Fibroblast of lung (primary cell): Measurements from ENCODE around the gene MALL. TPM values are rescaled to one million over a fixed set of nuclear protein-coding genes. Genes with fewer than 3 reads are reported as not detected.
A peak's percentile ranks its signal among the peaks of the same experiment; 100 is the strongest.
"Not testable (repeated sequence)": the region's sequence is repeated elsewhere in the genome, so short reads cannot be mapped to it uniquely, and the experiment has no call there.

Experiments
- DNase-seq, 2 donors: peaks; one replicate each; pipeline versions ENCODE4 v3.0.0 to v3.0.0-alpha.2; 2010; ENCODE audit warnings: low read depth in 2 of 2
- H2AFZ ChIP-seq: 2 replicates; pipeline ENCODE4 v1.5.1; 2012; ENCODE audit warnings: low read length, control low read depth, inconsistent platforms
- H3K27ac ChIP-seq: 2 replicates; pipeline ENCODE4 v1.5.1; 2011; ENCODE audit warnings: low read length, control low read depth; ENCODE audit not compliant: insufficient read depth
- H3K27me3 ChIP-seq: 2 replicates; pipeline ENCODE4 v1.5.1; 2011; ENCODE audit warnings: mild to moderate bottlenecking, low read length; ENCODE audit not compliant: control insufficient read depth, insufficient read depth
- H3K36me3 ChIP-seq: 2 replicates; pipeline ENCODE4 v1.5.1; 2011; ENCODE audit warnings: low read length; ENCODE audit not compliant: control insufficient read depth, insufficient read depth
- H3K4me1 ChIP-seq: 2 replicates; pipeline ENCODE4 v1.5.1; 2011; ENCODE audit warnings: low read length; ENCODE audit not compliant: control insufficient read depth, insufficient read depth; ENCODE audit errors: extremely low read depth
- H3K4me2 ChIP-seq: 2 replicates; pipeline ENCODE4 v1.5.1; 2011; ENCODE audit warnings: low read length, control low read depth; ENCODE audit not compliant: insufficient read depth; ENCODE audit errors: extremely low read depth
- H3K4me3 ChIP-seq, 4 experiments: fragments of 200-600 bp in 1 of 4; sonication (generic) in 1 of 4; replicated peaks in 1 of 4; 2 replicates each; pipeline ENCODE4 v1.5.1; 2011 to 2016; ENCODE audit warnings: low read length in 4 of 4, low read depth in 3 of 4, mild to moderate bottlenecking in 3 of 4, control low read depth in 2 of 4, inconsistent platforms in 1 of 4, mixed read lengths in 1 of 4; ENCODE audit not compliant: insufficient read depth in 1 of 4; ENCODE audit errors: control extremely low read depth in 1 of 4
- H3K79me2 ChIP-seq: 2 replicates; pipeline ENCODE4 v1.5.1; 2012; ENCODE audit warnings: mild to moderate bottlenecking, low read length, inconsistent platforms; ENCODE audit not compliant: control insufficient read depth, insufficient read depth
- H3K9ac ChIP-seq: 2 replicates; pipeline ENCODE4 v1.5.1; 2011; ENCODE audit warnings: mild to moderate bottlenecking, low read length, control low read depth; ENCODE audit not compliant: insufficient read depth
- H3K9me3 ChIP-seq: 2 replicates; pipeline ENCODE4 v1.5.1; 2012; ENCODE audit warnings: low read depth, low read length; ENCODE audit not compliant: control insufficient read depth, insufficient read depth
- H4K20me1 ChIP-seq: 2 replicates; pipeline ENCODE4 v1.5.1; 2011; ENCODE audit warnings: low read length; ENCODE audit not compliant: control insufficient read depth, insufficient read depth; ENCODE audit errors: extremely low read depth
- EZH2 ChIP-seq: IDR thresholded peaks from 2 replicates; pipeline ENCODE4 v1.5.1; 2012; ENCODE audit warnings: low read length, control low read depth, mild to moderate bottlenecking; ENCODE audit errors: missing control alignments
- polyA minus RNA-seq: library from RNA; depleted of rRNA, polyadenylated mRNA; stranded (reverse); fragments of >200 nt; gene quantifications from 2 replicates; pipeline ENCODE4 v1.2.3, GENCODE V29; 2011; ENCODE audit warnings: low replicate concordance
- polyA plus RNA-seq, 2 donors: library from polyadenylated mRNA; depleted of rRNA in 1 of 2; stranded (reverse) in 1 of 2; unstranded in 1 of 2; fragments of >200 nt; gene quantifications; 2 replicates each; pipeline ENCODE4 v1.2.1, GENCODE V29; 2011 to 2012; ENCODE audit warnings: missing spikeins in 1 of 2
- total RNA-seq: library from RNA; depleted of rRNA; stranded (reverse); fragments of >200 nt; gene quantifications from 2 replicates; pipeline ENCODE4 v1.2.1, GENCODE V29; 2014
- TF ChIP-seq, protein P1 (sequence below), 2 donors: IDR thresholded peaks in 1 of 2; conservative IDR thresholded peaks in 1 of 2; 1 replicate in 1 of 2; 2 replicates in 1 of 2; pipeline ENCODE4 v1.5.1; 2011 to 2012; ENCODE audit warnings: low read length in 2 of 2, control low read depth in 1 of 2, inconsistent platforms in 1 of 2, low read depth in 1 of 2, mild to moderate bottlenecking in 1 of 2

The MALL gene
- total RNA-seq (3.1 and 3.3 TPM in 2 replicates), polyA plus RNA-seq (3.6 and 32.5 TPM in 2 replicates), polyA minus RNA-seq (15.4 and 30.5 TPM in 2 replicates)
- 3.1 and 26.8 TPM in 2 replicates for polyA plus RNA-seq (2012)

DNA sequence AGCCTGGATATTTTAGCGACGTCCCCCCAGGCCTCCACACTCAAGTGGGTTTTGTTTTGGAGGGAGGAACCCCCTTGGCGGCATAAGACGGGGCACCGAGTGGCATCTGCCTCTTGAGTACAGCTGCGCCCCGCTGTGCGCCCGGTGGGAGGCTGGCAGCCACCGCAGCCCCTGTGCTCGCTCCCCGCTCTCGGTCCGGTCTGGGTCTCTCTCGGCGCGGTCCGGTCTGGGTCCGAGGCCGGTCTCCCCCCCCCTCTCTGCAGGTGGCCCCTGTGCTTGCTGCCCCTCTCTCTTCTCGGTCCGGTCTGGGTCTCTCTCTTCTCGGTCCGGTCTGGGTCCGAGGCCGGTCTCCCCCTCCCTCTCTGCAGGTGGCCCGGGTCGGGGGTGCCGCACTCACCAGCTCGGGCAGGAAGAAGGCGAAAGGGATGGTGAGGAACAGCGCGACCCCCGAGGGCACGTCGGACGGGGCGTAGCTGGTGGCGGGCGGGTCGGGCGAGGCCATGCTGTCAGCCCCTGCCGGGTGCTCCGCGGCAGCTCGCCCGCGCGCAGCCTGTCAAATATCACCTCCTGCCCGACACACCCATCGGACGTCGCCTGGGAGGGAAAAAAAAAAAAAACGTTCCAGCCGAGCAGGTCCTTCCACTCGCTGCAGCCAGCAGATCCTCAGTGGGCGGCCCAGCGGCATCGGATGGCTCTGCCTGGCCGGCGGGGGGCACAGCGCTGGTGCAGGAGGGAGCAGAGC, at the start of gene MALL:
MALL (minus strand) TSS at position 532 of the 742 bp plus-strand sequence; CDS start at position 502, 30 bp downstream.
- TF ChIP-seq, protein P1, sequence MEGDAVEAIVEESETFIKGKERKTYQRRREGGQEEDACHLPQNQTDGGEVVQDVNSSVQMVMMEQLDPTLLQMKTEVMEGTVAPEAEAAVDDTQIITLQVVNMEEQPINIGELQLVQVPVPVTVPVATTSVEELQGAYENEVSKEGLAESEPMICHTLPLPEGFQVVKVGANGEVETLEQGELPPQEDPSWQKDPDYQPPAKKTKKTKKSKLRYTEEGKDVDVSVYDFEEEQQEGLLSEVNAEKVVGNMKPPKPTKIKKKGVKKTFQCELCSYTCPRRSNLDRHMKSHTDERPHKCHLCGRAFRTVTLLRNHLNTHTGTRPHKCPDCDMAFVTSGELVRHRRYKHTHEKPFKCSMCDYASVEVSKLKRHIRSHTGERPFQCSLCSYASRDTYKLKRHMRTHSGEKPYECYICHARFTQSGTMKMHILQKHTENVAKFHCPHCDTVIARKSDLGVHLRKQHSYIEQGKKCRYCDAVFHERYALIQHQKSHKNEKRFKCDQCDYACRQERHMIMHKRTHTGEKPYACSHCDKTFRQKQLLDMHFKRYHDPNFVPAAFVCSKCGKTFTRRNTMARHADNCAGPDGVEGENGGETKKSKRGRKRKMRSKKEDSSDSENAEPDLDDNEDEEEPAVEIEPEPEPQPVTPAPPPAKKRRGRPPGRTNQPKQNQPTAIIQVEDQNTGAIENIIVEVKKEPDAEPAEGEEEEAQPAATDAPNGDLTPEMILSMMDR (conservative IDR thresholded peaks at IDR 0.05 in 1 of 2, IDR thresholded peaks at IDR 0.05 in 1 of 2; ENCODE audit: low read depth in 1 of 2, low read length in 2 of 2): no peak
- TF ChIP-seq EZH2: peak; percentile 35
- peak within 1 kb of the TSS; percentile 23 for H3K9ac ChIP-seq
- peak; percentile 45 to 58 for DNase-seq
- no peaks in the 10 kb centered on the region for H4K20me1 ChIP-seq
- no peaks in the 10 kb centered on the region for H3K27me3 ChIP-seq
- H3K4me2 ChIP-seq: peak within 1 kb of the TSS; percentile 78
- H3K4me3 ChIP-seq: peak within 1 kb of the TSS; percentile 52 to 59 (median 53)
- H3K79me2 ChIP-seq: peaks cover 11% of the 10 kb centered on the region
- H3K36me3 ChIP-seq: no peaks in the 10 kb centered on the region
- H2AFZ ChIP-seq: peak within 1 kb of the TSS; percentile 76
- peaks cover 6% of the 10 kb centered on the region for H3K4me1 ChIP-seq
- no peaks in the 10 kb centered on the region for H3K9me3 ChIP-seq
- peak within 1 kb of the TSS; percentile 47 for H3K27ac ChIP-seq

DNA sequence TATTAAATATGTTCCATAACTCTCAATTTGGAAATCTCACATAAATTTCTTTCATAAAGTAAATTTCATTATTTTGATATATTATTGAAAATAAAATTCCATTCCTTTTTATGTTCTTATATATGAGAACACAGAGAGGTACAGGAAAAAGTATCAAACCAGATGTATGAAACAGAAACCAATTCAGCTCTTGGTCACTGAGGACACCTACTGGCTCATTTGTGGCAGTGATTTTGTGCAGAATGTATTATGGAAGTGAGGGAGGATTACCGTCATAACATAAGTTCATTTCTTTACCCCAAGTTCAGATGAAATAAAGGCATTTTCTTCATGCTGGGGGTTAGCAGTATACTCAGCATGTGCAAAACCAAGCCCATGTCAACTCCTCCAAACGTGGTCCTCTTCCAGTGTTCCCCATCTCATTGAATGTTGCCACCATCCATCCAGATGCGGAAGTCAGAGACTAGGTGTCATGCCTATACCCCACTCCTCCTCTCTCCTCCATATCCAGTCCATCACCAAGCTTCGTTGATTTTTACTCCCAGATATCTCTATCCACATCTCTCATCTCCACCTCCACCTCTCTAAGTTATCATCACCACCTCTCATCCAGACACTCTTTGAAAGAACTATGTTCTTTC, 41.7 kb upstream of the MALL start:
- Histone ChIP-seq H3K36me3 (no peaks in the 10 kb centered on the region), H3K9ac (no peak overlapping the region), H2AFZ (peak overlapping the region; percentile 18), H3K79me2 (no peaks in the 10 kb centered on the region), H3K4me2 (no peak overlapping the region), H4K20me1 (no peaks in the 10 kb centered on the region), H3K27me3 (no peaks in the 10 kb centered on the region), H3K4me3 (no peak overlapping the region), H3K9me3 (no peaks in the 10 kb centered on the region), H3K4me1 (no peaks in the 10 kb centered on the region), H3K27ac (no peak overlapping the region)
- no peak for TF ChIP-seq EZH2
- TF ChIP-seq, protein P1 (conservative IDR thresholded peaks at IDR 0.05 in 1 of 2, IDR thresholded peaks at IDR 0.05 in 1 of 2; ENCODE audit: low read depth in 1 of 2, low read length in 2 of 2): peak; percentile 81 to 96
- peak; percentile 62 to 84 for DNase-seq

DNA sequence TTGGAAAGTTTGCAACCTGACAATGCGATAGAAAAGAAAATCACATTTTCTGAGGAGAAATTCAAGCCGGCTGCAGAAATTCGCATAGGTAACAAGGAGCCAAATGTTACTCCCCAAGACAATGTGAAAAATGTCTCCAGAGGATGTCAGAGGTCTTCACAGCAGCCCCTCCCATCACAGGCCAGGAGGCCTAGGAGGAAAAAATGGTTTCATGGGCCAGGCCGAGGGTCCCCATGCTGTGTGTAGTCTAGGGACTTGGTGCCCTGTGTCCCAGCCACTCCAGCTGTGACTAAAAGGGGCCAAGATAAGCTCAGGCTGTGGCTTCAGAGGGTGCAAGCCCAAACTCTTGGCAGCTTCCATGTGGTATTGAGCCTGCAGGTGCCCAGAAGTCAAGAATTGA, 39.2 kb upstream of the MALL start:
- not testable (repeated sequence) for H3K36me3 ChIP-seq, H3K79me2 ChIP-seq, H3K4me1 ChIP-seq, H3K9me3 ChIP-seq, H3K4me3 ChIP-seq, H3K9ac ChIP-seq, H3K27me3 ChIP-seq, H4K20me1 ChIP-seq, H3K27ac ChIP-seq, DNase-seq, H2AFZ ChIP-seq, H3K4me2 ChIP-seq

DNA sequence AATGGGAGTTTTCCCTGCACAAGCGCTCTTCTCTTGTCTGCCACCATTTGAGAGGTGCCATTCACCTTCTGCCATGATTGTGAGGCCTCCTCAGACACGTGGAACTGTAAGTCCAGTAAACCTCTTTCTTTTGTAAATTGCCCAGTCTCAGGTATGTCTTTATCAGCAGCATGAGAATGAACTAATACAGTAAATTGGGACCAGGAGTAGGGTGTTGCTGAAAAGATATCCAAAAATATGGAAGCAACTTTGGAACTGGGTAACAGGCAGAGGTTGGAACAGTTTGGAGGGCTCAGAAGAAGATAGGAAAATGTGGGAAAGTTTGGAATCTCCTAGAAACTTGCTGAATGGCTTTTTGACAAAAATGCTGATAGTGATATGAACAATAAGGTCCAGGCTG, 38.6 kb upstream of the MALL start:
- H2AFZ ChIP-seq, DNase-seq, H4K20me1 ChIP-seq, H3K27ac ChIP-seq, H3K4me2 ChIP-seq, H3K36me3 ChIP-seq, H3K4me1 ChIP-seq, H3K27me3 ChIP-seq, H3K9ac ChIP-seq, H3K79me2 ChIP-seq, H3K9me3 ChIP-seq, H3K4me3 ChIP-seq: not testable (repeated sequence)
